GM19467 (cell line): ENCODE measurements around the gene TLE5.
"Not testable (repeated sequence)": the region's sequence is repeated elsewhere in the genome, so short reads cannot be mapped to it uniquely, and the experiment has no call there.

Experiments used
- ATAC-seq: cut with Tn5 transposase; IDR thresholded peaks from one replicate; pipeline ENCODE4 v1.9.1; 2021; ENCODE audit warnings: mild to moderate bottlenecking, moderate library complexity; ENCODE audit not compliant: unreplicated experiment

Gene TLE5

GRCh38 chr19:3027981-3028304 is 34.4 kb downstream of the TLE5 start:
- ATAC-seq = no peak

- no peak for ATAC-seq
Measured at GRCh38 chr19:3027292-3027691, 35.0 kb downstream of the TLE5 start.

GRCh38 chr19:3026768-3027167 is 35.5 kb downstream of the TLE5 start:
- ATAC-seq = no peak

GRCh38 chr19:3025549-3025886 is 36.8 kb downstream of the TLE5 start:
- no peak for ATAC-seq

GRCh38 chr19:3024870-3025548 is 37.3 kb downstream of the TLE5 start:
- no peak for ATAC-seq

GRCh38 chr19:3024509-3024869 is 37.8 kb downstream of the TLE5 start:
- ATAC-seq = no peak

- ATAC-seq = no peak
Measured at GRCh38 chr19:3020321-3020960, 41.9 kb downstream of the TLE5 start.

- no peak for ATAC-seq
Measured at GRCh38 chr19:3019211-3019854, 43.0 kb downstream of the TLE5 start.

GRCh38 chr19:3017923-3018322 is 44.4 kb downstream of the TLE5 start:
- ATAC-seq = no peak

GRCh38 chr19:3015126-3016057 is 46.9 kb downstream of the TLE5 start:
- ATAC-seq = no peak

- ATAC-seq = no peak
Measured at GRCh38 chr19:3014135-3014534, 48.2 kb downstream of the TLE5 start.

- ATAC-seq = no peak
Measured at GRCh38 chr19:3013263-3013725, 49.0 kb downstream of the TLE5 start.

- no peak for ATAC-seq
Measured at GRCh38 chr19:3012621-3013262, 49.6 kb downstream of the TLE5 start.

GRCh38 chr19:3012059-3012458 is 50.2 kb downstream of the TLE5 start:
- not testable (repeated sequence) for ATAC-seq

- no peak for ATAC-seq
Measured at GRCh38 chr19:3010871-3011270, 51.4 kb downstream of the TLE5 start.

- no peak for ATAC-seq
Measured at GRCh38 chr19:3008994-3009393, 53.3 kb downstream of the TLE5 start.

GRCh38 chr19:3007975-3008374 is 54.3 kb downstream of the TLE5 start:
- ATAC-seq = no peak

- no peak for ATAC-seq
Measured at GRCh38 chr19:3006075-3006767, 56.1 kb downstream of the TLE5 start.

GRCh38 chr19:3005345-3005744 is 57.0 kb downstream of the TLE5 start:
- no peak for ATAC-seq

GRCh38 chr19:3004522-3004921 is 57.8 kb downstream of the TLE5 start:
- no peak for ATAC-seq
